ENCODE data around the gene SUGCT. TPM values are rescaled to one million over a fixed set of nuclear protein-coding genes. Genes with fewer than 3 reads are reported as not detected.
"Not testable (repeated sequence)": the region's sequence is repeated elsewhere in the genome, so short reads cannot be mapped to it uniquely, and the experiment has no call there.

Gene SUGCT
- total RNA-seq, 1 experiment from 2014 or later = 1.6 TPM

DNA sequence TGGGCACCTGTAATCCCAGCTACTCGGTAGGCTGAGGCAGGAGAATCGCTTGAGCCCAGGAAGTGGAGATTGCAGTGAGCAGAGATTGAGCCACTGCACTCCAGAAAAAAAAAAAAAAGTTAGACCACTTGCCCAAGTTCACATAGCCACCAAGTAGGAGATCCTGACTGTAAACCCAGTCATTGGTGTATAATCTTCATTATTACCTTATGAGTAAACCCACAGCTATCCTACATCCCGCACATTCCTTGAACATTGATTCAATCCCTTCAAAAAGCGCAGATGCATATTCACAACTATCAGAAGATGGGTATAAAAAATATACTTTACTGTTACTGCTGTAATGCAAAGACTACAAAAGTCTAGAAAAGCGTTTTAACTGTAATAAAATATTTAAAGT lies 512.9 kb downstream of the SUGCT start:
- CTCF ChIA-PET = interaction anchor here (1.3 kb wide), 1 partner anchor 19 kb away, joined by 4 read pairs; no protein-coding TSS in a partner anchor
- Mint-ChIP-seq H3K36me3 (ENCODE audit: insufficient read depth, unreplicated experiment) (no peaks in the 10 kb centered on the region), H3K27ac (ENCODE audit: unreplicated experiment) (no peak overlapping the region), H3K9me3 (ENCODE audit: low read depth, unreplicated experiment) (no peaks in the 10 kb centered on the region), H3K27me3 (ENCODE audit: unreplicated experiment) (no peaks in the 10 kb centered on the region), H3K4me1 (ENCODE audit: low read depth, unreplicated experiment) (no peaks in the 10 kb centered on the region), H3K4me3 (ENCODE audit: low read depth, unreplicated experiment) (no peak overlapping the region)
- BruUV-seq (replicated peaks) = no TSS peak
- TF ChIP-seq, protein P1, sequence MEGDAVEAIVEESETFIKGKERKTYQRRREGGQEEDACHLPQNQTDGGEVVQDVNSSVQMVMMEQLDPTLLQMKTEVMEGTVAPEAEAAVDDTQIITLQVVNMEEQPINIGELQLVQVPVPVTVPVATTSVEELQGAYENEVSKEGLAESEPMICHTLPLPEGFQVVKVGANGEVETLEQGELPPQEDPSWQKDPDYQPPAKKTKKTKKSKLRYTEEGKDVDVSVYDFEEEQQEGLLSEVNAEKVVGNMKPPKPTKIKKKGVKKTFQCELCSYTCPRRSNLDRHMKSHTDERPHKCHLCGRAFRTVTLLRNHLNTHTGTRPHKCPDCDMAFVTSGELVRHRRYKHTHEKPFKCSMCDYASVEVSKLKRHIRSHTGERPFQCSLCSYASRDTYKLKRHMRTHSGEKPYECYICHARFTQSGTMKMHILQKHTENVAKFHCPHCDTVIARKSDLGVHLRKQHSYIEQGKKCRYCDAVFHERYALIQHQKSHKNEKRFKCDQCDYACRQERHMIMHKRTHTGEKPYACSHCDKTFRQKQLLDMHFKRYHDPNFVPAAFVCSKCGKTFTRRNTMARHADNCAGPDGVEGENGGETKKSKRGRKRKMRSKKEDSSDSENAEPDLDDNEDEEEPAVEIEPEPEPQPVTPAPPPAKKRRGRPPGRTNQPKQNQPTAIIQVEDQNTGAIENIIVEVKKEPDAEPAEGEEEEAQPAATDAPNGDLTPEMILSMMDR (IDR thresholded peaks at IDR 0.05; ENCODE audit: unreplicated experiment) = no peak
- no peak for DNase-seq
- intact Hi-C loops (cut with micrococcal nuclease; ENCODE audit: unreplicated experiment) = no loop called here

DNA sequence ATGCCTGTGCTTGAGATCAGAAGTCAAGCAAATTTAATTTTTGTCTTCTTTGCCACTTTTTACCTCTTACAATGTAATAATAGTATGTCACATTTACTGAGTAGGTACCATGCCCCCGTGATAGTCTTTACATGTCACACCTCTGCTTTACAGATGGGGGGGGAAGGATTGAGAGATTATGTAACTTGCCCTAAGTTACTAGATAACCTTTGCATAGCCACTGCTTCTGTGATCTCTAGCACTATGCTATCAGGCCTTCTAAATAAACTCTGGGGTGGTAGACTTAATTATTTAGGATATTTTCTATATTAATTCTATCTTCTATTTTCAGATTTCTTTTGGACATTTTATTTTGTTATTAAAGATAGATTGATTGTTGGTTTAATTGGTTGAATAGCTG lies 514.4 kb downstream of the SUGCT start:
- intact Hi-C loops (cut with micrococcal nuclease; ENCODE audit: unreplicated experiment) = no loop called here
- no peak overlapping the region for H3K4me3 Mint-ChIP-seq (ENCODE audit: low read depth, unreplicated experiment)
- DNase-seq = no peak
- no peaks in the 10 kb centered on the region for H3K36me3 Mint-ChIP-seq (ENCODE audit: insufficient read depth, unreplicated experiment)
- no TSS peak for BruUV-seq (replicated peaks)
- no peaks in the 10 kb centered on the region for H3K4me1 Mint-ChIP-seq (ENCODE audit: low read depth, unreplicated experiment)
- no peaks in the 10 kb centered on the region for H3K27me3 Mint-ChIP-seq (ENCODE audit: unreplicated experiment)
- H3K27ac Mint-ChIP-seq (ENCODE audit: unreplicated experiment) = no peak overlapping the region
- H3K9me3 Mint-ChIP-seq (ENCODE audit: low read depth, unreplicated experiment) = no peaks in the 10 kb centered on the region
- TF ChIP-seq, protein P1 (IDR thresholded peaks at IDR 0.05; ENCODE audit: unreplicated experiment) = no peak
- CTCF ChIA-PET = no interaction called here

DNA sequence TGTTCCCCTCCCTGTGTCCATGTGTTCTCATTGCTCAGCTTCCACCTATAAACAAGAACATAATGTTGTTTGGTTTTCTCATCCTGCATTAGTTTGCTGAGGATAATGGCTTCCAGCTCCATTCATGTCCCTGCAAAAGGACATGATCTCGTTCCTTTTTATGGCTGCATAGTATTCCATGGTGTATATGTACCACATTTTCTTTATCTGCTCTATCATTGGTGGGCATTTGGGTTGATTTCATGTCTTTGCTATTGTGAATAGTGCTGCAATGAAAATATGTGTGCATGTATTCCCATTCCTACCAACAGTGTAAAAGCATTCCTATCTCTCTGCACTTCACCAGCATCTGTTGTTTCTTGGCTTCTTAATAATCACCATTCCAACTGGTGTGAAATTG lies 516.1 kb downstream of the SUGCT start:
- H3K36me3 Mint-ChIP-seq (ENCODE audit: insufficient read depth, unreplicated experiment); intact Hi-C loops (cut with micrococcal nuclease; ENCODE audit: unreplicated experiment); CTCF ChIA-PET; H3K9me3 Mint-ChIP-seq (ENCODE audit: low read depth, unreplicated experiment); DNase-seq; H3K4me1 Mint-ChIP-seq (ENCODE audit: low read depth, unreplicated experiment); H3K27me3 Mint-ChIP-seq (ENCODE audit: unreplicated experiment); H3K4me3 Mint-ChIP-seq (ENCODE audit: low read depth, unreplicated experiment); BruUV-seq (replicated peaks); H3K27ac Mint-ChIP-seq (ENCODE audit: unreplicated experiment): not testable (repeated sequence)

DNA sequence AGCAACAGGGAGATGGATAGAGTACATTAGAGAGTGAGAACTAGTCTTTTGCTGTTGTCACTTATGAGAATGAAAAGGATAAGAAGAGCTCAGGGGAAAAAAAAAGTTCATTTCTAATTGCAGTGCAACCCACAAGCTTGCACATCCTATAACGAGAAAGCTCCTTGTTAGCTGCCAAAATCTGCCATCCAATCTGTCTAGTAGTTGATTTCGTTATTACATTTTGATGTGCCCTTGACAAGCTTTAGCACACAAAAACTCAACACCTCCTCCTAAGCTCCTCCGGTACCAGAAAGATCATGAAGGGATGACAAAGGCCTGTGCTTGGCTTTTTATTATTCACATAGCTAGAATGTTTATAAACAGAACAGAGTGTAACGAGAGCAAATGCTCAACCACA lies 519.4 kb downstream of the SUGCT start:
- intact Hi-C loops (cut with micrococcal nuclease; ENCODE audit: unreplicated experiment) = no loop called here
- no peak for DNase-seq
- H3K27me3 Mint-ChIP-seq (ENCODE audit: unreplicated experiment) = no peaks in the 10 kb centered on the region
- H3K4me1 Mint-ChIP-seq (ENCODE audit: low read depth, unreplicated experiment) = no peaks in the 10 kb centered on the region
- CTCF ChIA-PET = no interaction called here
- BruUV-seq (replicated peaks) = no TSS peak
- no peak overlapping the region for H3K4me3 Mint-ChIP-seq (ENCODE audit: low read depth, unreplicated experiment)
- H3K27ac Mint-ChIP-seq (ENCODE audit: unreplicated experiment) = no peak overlapping the region
- TF ChIP-seq, protein P1 (IDR thresholded peaks at IDR 0.05; ENCODE audit: unreplicated experiment) = no peak
- no peaks in the 10 kb centered on the region for H3K9me3 Mint-ChIP-seq (ENCODE audit: low read depth, unreplicated experiment)
- H3K36me3 Mint-ChIP-seq (ENCODE audit: insufficient read depth, unreplicated experiment) = no peaks in the 10 kb centered on the region

DNA sequence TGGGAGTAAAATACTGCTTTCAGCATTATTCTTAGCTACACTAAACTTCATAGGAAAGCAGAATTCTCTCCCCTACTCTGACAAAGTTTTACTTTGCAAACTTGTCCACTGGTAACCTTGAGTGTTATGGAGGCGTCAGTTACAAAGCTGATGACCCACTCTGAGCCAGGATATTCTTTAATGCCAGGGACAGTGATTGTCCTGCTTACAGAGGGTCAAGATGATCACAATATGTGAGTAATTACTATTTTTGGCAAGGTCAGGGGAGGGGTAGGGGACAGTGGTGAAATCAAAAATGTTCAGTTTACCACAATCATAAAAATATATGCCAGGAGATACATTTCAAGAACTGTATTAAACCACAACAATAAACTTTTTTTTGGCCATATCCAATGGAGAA lies 520.6 kb downstream of the SUGCT start:
- TF ChIP-seq, protein P1 (IDR thresholded peaks at IDR 0.05; ENCODE audit: unreplicated experiment) = no peak
- DNase-seq = no peak
- BruUV-seq (replicated peaks) = no TSS peak
- Mint-ChIP-seq H3K4me1 (ENCODE audit: low read depth, unreplicated experiment) (no peaks in the 10 kb centered on the region), H3K4me3 (ENCODE audit: low read depth, unreplicated experiment) (no peak overlapping the region), H3K27ac (ENCODE audit: unreplicated experiment) (no peak overlapping the region), H3K9me3 (ENCODE audit: low read depth, unreplicated experiment) (no peaks in the 10 kb centered on the region), H3K36me3 (ENCODE audit: insufficient read depth, unreplicated experiment) (no peaks in the 10 kb centered on the region), H3K27me3 (ENCODE audit: unreplicated experiment) (no peaks in the 10 kb centered on the region)
- CTCF ChIA-PET = no interaction called here
- intact Hi-C loops (cut with micrococcal nuclease; ENCODE audit: unreplicated experiment) = no loop called here

Data from Calu3 (cell line).